Right atrium auricular region (tissue), 2 donors: Measurements from ENCODE around the gene ATG7. TPM values are rescaled to one million over a fixed set of nuclear protein-coding genes. Genes with fewer than 3 reads are reported as not detected.

ENCODE experiments used
- DNase-seq: peaks from one replicate; pipeline ENCODE4 v3.0.0-alpha.2; 2019; ENCODE audit warnings: low spot score
- H3K27ac ChIP-seq, 2 donors: fragments of 200-600 bp; sonication (generic); 1 replicate in 1 of 2; 2 replicates in 1 of 2; pipeline ENCODE4 v1.5.1; 2016 to 2019
- H3K27me3 ChIP-seq, 2 donors: fragments of 200-600 bp; sonication (generic); one replicate each; pipeline versions ENCODE4 v1.5.1 to v1.6.0; 2017 to 2019
- H3K36me3 ChIP-seq: fragments of 200-600 bp; sonication (generic); one replicate; pipeline ENCODE4 v1.5.1; 2016
- H3K4me1 ChIP-seq, 2 donors: fragments of 200-600 bp; sonication (generic); one replicate each; pipeline versions ENCODE4 v1.5.1 to v1.6.0; 2017 to 2019
- H3K4me3 ChIP-seq, 2 donors: fragments of 200-600 bp; sonication (generic); 1 replicate in 1 of 2; 2 replicates in 1 of 2; pipeline ENCODE4 v1.5.1; 2017 to 2019; ENCODE audit warnings: mild to moderate bottlenecking in 1 of 2, moderate library complexity in 1 of 2
- H3K9me3 ChIP-seq, 2 donors: fragments of 200-600 bp; sonication (generic); one replicate each; pipeline ENCODE4 v1.5.1; 2019
- total RNA-seq, 2 donors: library from RNA; depleted of rRNA; stranded (reverse); fragments of >200 nt; gene quantifications; one replicate each; pipeline ENCODE4 v1.1.0, GENCODE V29; 2016
- TF ChIP-seq, protein P1 (sequence below), 2 donors: fragments of 200-600 bp; sonication (generic); IDR thresholded peaks; one replicate each; pipeline ENCODE4 v1.5.1; 2019; ENCODE audit warnings: antibody characterized with exemption in 2 of 2

ATG7 gene
- total RNA-seq, 2 donors from 2014 or later, result 15.2 to 23.8 TPM

DNA sequence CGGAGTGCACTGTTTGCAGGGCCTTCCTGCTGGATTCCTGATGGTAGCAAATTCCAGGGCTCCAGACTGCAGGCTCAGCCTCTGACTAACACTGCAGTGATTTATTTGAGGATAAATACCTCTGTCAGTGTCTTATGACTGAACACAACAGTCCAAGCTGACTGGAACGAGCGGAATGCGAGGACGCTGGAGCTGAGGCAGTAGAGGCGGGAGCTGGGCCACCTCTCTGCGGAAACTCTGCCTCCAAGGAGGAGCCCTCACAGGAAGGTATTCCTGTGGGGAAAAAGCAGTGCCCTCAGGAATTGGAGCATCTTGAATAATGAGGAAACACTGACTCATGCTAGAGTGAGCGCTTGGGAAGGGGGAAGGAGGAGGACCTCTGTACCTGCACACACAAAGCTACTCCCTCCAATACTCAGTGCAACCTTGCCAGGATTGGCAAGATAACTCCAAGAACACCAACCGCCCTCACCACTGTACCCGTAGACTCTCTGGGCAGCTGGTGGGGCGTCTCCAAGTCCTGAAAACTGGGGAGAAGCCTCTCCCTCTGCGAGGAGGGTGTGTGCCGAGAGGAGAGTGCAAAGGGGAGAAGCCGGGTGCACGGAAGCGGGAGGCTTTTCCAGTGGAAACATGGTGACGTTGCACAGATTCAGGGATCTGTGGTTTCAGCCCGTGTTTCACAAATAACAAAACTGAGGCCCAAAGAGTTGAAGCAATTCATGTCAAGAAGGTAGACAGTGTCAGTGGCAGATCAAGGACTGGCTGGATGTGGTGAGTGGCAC, 328.5 kb downstream of the ATG7 start:
- H3K27ac ChIP-seq, result peak overlapping the region; percentile 69 to 88
- peak; percentile 92 for DNase-seq
- no peak overlapping the region for H3K4me3 ChIP-seq
- H3K27me3 ChIP-seq, result no peaks in the 10 kb centered on the region
- H3K9me3 ChIP-seq, result no peaks in the 10 kb centered on the region
- no peaks in the 10 kb centered on the region for H3K36me3 ChIP-seq
- TF ChIP-seq, protein P1, sequence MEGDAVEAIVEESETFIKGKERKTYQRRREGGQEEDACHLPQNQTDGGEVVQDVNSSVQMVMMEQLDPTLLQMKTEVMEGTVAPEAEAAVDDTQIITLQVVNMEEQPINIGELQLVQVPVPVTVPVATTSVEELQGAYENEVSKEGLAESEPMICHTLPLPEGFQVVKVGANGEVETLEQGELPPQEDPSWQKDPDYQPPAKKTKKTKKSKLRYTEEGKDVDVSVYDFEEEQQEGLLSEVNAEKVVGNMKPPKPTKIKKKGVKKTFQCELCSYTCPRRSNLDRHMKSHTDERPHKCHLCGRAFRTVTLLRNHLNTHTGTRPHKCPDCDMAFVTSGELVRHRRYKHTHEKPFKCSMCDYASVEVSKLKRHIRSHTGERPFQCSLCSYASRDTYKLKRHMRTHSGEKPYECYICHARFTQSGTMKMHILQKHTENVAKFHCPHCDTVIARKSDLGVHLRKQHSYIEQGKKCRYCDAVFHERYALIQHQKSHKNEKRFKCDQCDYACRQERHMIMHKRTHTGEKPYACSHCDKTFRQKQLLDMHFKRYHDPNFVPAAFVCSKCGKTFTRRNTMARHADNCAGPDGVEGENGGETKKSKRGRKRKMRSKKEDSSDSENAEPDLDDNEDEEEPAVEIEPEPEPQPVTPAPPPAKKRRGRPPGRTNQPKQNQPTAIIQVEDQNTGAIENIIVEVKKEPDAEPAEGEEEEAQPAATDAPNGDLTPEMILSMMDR (IDR thresholded peaks at IDR 0.05), result no peak
- H3K4me1 ChIP-seq, result peaks cover 0 to 75% of the 10 kb centered on the region in 2 donors

DNA sequence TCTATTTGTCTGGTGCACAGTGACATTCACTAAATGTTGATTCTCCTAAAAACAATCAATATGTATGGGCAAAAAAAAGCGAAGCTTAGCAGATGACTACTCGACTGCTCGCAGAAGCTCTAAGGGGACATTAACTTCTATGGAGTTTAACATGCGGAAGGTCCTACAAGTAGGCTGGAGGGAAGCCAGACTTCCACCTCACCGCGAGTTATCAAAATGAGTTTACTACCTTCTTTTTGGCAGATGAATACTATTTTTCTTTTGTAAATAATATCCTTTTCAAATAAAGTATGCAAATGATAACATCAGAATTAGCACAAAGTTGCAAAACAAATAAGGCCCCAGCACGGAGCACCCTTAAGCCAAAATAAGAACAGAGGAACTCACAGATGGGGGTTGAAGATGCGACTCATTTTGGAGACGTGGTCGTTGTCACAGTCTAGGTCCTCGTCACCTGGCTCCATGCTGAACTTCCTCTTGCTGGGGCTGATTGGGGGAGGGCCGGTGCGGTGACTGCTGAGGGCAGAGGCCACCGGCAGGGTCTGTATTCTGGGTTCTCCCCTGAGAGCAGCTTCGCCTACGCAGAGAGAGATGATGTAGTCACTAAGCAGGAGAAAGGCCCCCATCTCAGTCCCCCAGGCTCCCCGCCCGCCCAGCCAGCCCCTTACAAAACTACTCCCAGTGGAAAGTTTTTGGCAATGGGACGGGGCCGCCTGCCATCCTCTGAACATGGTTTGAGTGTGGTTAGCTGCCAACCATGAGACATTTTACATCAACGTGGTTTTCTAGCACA, 329.4 kb downstream of the ATG7 start:
- TF ChIP-seq, protein P1 (IDR thresholded peaks at IDR 0.05), result no peak
- no peaks in the 10 kb centered on the region for H3K9me3 ChIP-seq

GRCh38 chr3:11602239-11602840, 330.1 kb downstream of the ATG7 start:
- no peak for DNase-seq
- peaks cover 0 to 80% of the 10 kb centered on the region in 2 donors for H3K4me1 ChIP-seq
- H3K4me3 ChIP-seq, result no peak overlapping the region

More for the DNA sequence above, 329.4 kb downstream of the ATG7 start:
- H3K27ac ChIP-seq, result peak overlapping the region; percentile 69 to 88
- DNase-seq, result peak; percentile 79
- H3K36me3 ChIP-seq, result no peaks in the 10 kb centered on the region
- H3K4me1 ChIP-seq, result peaks cover 0 to 78% of the 10 kb centered on the region in 2 donors
- no peak overlapping the region for H3K4me3 ChIP-seq
- no peaks in the 10 kb centered on the region for H3K27me3 ChIP-seq

DNA sequence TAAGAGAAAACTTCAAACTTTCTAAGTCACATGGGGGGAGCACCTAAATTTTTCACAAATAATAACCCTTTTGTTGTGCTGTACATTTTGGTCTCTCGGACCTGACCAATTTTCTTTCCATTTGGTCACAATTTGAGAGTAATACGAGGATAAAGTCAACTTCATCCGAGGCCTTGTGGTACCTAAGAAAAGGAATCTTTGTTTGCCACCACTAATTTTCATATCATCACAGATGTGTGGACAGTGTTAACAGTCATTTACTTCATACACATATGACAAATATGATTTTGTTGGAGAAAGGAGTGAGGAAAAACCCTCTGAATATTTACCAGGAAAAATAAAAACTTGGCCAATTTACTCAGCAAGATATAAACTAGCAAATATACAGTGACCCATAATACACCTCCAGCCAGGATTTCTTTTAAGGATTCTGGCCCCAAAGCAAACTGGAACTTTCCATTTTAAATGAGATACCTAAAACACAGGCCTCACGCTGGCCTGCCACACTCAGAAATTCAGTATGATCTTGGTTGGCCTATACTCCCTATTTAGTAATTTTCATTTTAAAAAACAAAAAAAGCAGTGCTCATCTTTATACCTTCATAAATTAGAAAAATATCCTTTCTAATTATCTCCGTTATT, 330.8 kb downstream of the ATG7 start:
- no peaks in the 10 kb centered on the region for H3K36me3 ChIP-seq
- TF ChIP-seq, protein P1 (IDR thresholded peaks at IDR 0.05), result no peak

More at GRCh38 chr3:11602239-11602840, 330.1 kb downstream of the ATG7 start:
- H3K9me3 ChIP-seq, result no peaks in the 10 kb centered on the region
- H3K36me3 ChIP-seq, result no peaks in the 10 kb centered on the region
- no peaks in the 10 kb centered on the region for H3K27me3 ChIP-seq
- H3K27ac ChIP-seq, result peak overlapping the region; percentile 69 to 88
- TF ChIP-seq, protein P1 (IDR thresholded peaks at IDR 0.05), result no peak

DNA sequence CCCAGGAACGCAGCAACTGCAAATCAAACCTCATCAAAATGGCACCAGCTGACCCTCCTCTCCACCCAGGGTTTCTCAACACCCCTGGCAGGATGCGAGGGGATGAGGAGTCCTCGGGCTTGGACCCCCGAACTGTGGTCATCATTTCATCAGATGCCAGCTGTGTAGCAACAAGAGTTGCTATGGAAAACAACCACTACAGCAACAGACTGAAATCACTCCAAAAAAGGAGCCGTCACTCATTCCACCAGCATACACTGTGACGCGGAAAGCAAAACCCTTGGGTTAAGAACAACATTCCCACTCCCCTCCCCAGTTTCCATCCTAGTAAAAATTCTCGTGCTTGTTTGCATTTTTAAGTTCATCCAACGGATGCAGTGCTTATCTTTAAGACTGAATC, 331.4 kb downstream of the ATG7 start:
- TF ChIP-seq, protein P1 (IDR thresholded peaks at IDR 0.05), result no peak
- Histone ChIP-seq H3K27ac (peak overlapping the region; percentile 69 to 88), H3K36me3 (no peaks in the 10 kb centered on the region), H3K27me3 (no peaks in the 10 kb centered on the region), H3K4me1 (peaks cover 0 to 83% of the 10 kb centered on the region in 2 donors), H3K4me3 (no peak overlapping the region), H3K9me3 (no peaks in the 10 kb centered on the region)
- DNase-seq, result peak; percentile 90

More for the DNA sequence above, 330.8 kb downstream of the ATG7 start:
- DNase-seq, result no peak
- no peak overlapping the region for H3K4me3 ChIP-seq
- peak overlapping the region; percentile 69 to 88 for H3K27ac ChIP-seq
- no peaks in the 10 kb centered on the region for H3K27me3 ChIP-seq
- H3K9me3 ChIP-seq, result no peaks in the 10 kb centered on the region
- H3K4me1 ChIP-seq, result peaks cover 0 to 85% of the 10 kb centered on the region in 2 donors
